ENCODE results near the gene KAZN.

The KAZN gene

GRCh38 chr1:14718476-14718875 is 120.0 kb downstream of the KAZN start:
- DNase-seq = no peak

- DNase-seq = no peak
Measured at GRCh38 chr1:14723401-14723800, 124.9 kb downstream of the KAZN start.

GRCh38 chr1:14724246-14724645 is 125.8 kb downstream of the KAZN start:
- no peak for DNase-seq

GRCh38 chr1:14724678-14725077 is 126.2 kb downstream of the KAZN start:
- peak; percentile 12 for DNase-seq

GRCh38 chr1:14725238-14725637 is 126.8 kb downstream of the KAZN start:
- DNase-seq = no peak

GRCh38 chr1:14725695-14726094 is 127.2 kb downstream of the KAZN start:
- no peak for DNase-seq

- no peak for DNase-seq
Measured at GRCh38 chr1:14726606-14727005, 128.1 kb downstream of the KAZN start.

GRCh38 chr1:14728516-14728915 is 130.0 kb downstream of the KAZN start:
- DNase-seq = no peak

GRCh38 chr1:14732728-14733047 is 134.2 kb downstream of the KAZN start:
- no peak for DNase-seq

- peak; percentile 69 for DNase-seq
Measured at GRCh38 chr1:14733048-14733778, 134.7 kb downstream of the KAZN start.

- no peak for DNase-seq
Measured at GRCh38 chr1:14733779-14734140, 135.3 kb downstream of the KAZN start.

GRCh38 chr1:14735841-14736240 is 137.4 kb downstream of the KAZN start:
- DNase-seq = no peak

GRCh38 chr1:14737561-14738094 is 139.1 kb downstream of the KAZN start:
- no peak for DNase-seq

GRCh38 chr1:14738235-14738634 is 139.8 kb downstream of the KAZN start:
- no peak for DNase-seq

GRCh38 chr1:14738647-14739046 is 140.2 kb downstream of the KAZN start:
- DNase-seq = no peak

- peak; percentile 89 for DNase-seq
Measured at GRCh38 chr1:14739082-14739832, 140.8 kb downstream of the KAZN start.

GRCh38 chr1:14740016-14740415 is 141.5 kb downstream of the KAZN start:
- DNase-seq = no peak

- DNase-seq = no peak
Measured at GRCh38 chr1:14741082-14741481, 142.6 kb downstream of the KAZN start.

- DNase-seq = no peak
Measured at GRCh38 chr1:14741532-14741931, 143.0 kb downstream of the KAZN start.

GRCh38 chr1:14742181-14742980 is 143.9 kb downstream of the KAZN start:
- peak; percentile 94 for DNase-seq

GRCh38 chr1:14743368-14743767 is 144.9 kb downstream of the KAZN start:
- DNase-seq = no peak

- DNase-seq = no peak
Measured at GRCh38 chr1:14745001-14745720, 146.7 kb downstream of the KAZN start.

GRCh38 chr1:14745789-14746188 is 147.3 kb downstream of the KAZN start:
- DNase-seq = no peak
